RKO (cell line): ENCODE data around the gene STON1.
"Not testable (repeated sequence)": the region's sequence is repeated elsewhere in the genome, so short reads cannot be mapped to it uniquely, and the experiment has no call there.

Experiments used
- DNase-seq: peaks from one replicate; pipeline ENCODE4 v3.0.0-alpha.2; 2016; ENCODE audit warnings: low spot score

STON1 gene

GRCh38 chr2:48574353-48575287 is 44.7 kb downstream of the STON1 start:
- DNase-seq, result no peak

GRCh38 chr2:48578313-48578712 is 48.4 kb downstream of the STON1 start:
- no peak for DNase-seq

DNA sequence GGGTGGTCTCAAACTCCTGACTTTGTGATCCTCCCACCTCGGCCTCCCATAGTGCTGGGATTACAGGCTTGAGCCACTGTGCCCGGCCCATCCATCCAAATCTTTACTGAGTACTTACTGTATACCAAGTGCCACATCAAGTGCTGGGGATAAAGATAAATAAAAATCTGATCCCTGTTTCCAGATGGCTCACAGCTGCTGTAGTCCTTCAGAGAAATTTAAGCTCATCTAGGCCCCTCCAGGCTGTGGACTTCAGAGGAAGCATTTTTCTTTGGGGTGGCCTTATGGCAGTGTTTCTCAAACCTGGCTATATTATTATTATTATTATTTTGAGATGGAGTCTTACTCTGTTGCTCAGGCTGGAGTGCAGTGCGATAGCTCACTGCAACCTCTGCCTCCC is 54.0 kb downstream of the STON1 start:
- no peak for DNase-seq

DNA sequence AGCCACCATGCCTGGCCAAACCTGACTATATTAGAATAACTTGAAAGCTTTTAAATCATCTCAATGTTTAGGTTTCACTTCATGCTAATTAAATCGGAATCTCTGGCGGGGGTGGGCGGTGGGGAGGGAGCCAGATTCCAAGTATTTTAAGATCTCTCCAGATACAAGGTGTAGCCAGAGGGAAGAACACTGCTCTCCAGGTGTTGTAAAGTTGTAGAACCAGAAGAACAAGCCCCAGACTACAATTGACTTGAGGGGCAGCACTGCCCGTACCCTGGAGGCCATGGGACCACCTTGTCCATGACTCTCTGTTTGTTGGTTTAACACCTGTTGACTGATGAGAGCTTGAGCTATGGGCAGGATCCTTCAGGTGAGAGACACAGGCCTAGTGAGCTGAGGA is 54.6 kb downstream of the STON1 start:
- no peak for DNase-seq

GRCh38 chr2:48586433-48586832 is 56.5 kb downstream of the STON1 start:
- no peak for DNase-seq

DNA sequence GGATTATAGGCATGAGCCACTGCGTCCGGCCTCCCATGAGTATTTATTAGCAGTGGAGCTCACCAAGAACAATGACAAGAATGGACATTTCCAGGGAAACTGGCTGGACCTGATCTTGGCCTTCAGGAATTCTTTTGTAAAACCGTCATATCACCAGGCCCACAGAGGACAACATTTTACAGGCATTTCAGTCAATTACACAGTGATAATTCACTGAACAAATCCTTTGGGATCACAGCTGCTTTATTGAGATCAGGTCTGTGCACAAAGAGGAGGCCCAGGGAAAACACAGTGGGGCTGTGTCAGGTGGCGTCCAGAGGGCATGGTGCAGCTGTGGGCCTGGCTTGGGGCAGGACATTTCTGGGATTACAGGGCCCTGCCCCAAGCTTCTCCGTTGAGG is 57.6 kb downstream of the STON1 start:
- DNase-seq, result no peak

DNA sequence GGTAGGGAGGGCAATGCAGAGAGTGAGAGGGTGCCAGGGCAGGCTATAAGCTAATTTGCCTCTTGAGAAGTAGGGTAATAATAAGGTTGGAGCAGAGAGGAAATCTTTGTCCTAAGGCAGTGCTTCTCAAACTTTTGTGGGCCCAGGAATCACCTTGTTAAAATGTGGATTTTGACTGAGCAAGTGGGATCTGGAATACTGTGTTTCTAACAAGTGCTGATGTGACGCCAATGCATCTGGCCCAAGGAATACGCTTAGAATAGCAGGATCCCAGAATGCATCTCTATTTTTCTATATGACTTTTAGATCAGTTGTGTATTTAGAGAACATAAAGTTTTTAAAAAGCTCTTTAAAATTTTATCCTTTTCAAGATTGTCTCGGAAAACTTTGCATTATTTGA is 58.0 kb downstream of the STON1 start:
- no peak for DNase-seq

GRCh38 chr2:48588745-48589144 is 58.8 kb downstream of the STON1 start:
- DNase-seq, result no peak

- DNase-seq, result peak; percentile 49
Measured at GRCh38 chr2:48589170-48589767, 59.3 kb downstream of the STON1 start.

GRCh38 chr2:48590017-48590416 is 60.1 kb downstream of the STON1 start:
- DNase-seq, result no peak

DNA sequence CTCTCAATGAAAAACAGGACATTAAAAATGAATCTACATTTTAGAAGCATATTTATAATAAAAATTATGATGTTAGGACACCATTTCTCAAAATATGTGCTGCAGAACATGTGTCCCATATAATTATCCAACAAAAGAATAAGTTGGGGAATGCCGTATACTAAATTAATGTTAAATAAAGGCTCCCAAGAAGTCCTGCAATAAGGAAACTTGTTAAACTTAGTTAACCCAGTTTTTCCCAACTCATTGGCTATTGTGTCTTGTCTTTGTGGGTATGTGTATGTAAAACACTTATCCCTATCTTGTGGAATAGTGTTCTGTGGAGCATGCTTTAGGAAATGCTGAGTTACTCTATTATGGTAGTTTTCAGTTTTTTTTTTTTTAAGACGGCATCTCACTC is 62.1 kb downstream of the STON1 start:
- DNase-seq, result no peak

DNA sequence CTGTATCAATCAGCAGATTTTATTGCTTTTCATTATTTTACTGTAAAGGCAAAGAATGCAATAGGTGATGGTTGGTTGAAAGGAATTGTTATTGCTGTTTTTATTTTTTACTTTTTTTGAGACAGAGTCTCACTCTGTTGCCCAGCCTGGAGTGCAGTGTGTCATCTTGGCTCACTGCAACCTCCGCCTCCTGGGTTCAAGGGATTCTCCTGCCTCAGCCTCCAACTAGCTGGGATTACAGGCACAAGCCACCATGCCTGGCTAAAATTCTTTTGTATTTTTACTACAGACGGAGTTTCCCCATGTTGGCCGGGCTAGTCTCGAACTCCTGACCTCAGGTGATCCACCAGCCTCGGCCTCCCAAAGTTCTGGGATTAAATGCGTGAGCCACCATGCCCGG is 66.8 kb downstream of the STON1 start:
- not testable (repeated sequence) for DNase-seq

DNA sequence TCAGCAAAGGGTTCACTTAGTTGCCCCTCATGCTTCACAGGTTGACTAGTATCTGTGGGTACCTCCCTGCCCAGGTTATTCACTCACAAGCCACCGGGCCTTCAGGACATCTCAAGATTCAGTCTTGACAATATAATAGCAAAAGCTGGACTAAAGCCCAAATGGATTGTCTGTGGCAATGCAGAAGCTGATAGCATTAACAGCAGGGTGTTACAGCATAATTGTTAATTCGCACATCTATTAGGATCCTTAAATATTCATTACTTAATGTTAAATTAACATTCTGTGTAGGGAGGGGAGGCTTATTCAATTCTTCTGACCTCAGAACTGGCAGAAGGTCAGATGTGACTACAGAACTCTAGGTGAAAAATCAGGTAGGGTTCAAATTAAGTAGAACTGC is 67.5 kb downstream of the STON1 start:
- DNase-seq, result no peak

GRCh38 chr2:48600204-48600813 is 70.4 kb downstream of the STON1 start:
- peak; percentile 52 for DNase-seq

GRCh38 chr2:48600917-48601316 is 71.0 kb downstream of the STON1 start:
- peak; percentile 20 for DNase-seq

DNA sequence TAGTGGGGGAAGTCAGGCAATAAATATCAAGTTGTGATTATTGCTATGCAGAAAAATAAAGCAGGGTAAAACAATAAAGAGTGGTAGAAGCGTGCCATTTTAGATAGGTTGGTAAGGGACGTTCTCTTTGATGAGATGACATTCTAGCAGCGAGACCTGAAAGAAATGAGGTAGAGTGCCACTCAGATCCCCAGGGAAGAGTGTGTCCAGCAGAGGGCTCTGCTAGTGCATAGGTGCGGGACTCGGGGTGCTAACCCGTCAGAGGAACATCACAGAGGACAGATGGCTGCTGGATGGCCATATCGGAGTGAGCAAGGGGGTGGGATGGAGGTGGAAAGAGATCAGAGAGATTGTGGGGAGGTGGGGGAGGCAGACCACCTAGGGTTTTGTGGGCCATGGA is 71.4 kb downstream of the STON1 start:
- peak; percentile 54 for DNase-seq

GRCh38 chr2:48605482-48606175 is 75.7 kb downstream of the STON1 start:
- no peak for DNase-seq

GRCh38 chr2:48607307-48608014 is 77.5 kb downstream of the STON1 start:
- DNase-seq, result peak; percentile 18

DNA sequence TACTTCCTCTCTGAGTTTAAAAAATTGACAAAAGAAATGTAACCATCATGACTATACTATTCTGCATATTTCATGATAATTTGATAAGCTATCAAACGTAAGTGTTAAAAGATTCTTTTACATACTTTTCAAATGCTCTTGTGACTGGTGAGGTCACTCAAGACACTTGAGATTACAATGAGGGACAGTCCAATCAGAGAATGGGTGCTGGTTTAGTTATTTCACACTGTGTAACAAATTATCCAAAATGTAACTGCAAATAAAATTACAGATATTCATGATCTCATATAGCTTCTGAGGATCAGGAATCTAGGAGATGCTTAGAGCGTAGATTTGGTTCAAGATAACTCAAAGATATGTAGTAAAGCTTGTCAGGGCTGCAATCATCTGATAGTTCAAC is 83.3 kb downstream of the STON1 start:
- DNase-seq, result no peak

DNA sequence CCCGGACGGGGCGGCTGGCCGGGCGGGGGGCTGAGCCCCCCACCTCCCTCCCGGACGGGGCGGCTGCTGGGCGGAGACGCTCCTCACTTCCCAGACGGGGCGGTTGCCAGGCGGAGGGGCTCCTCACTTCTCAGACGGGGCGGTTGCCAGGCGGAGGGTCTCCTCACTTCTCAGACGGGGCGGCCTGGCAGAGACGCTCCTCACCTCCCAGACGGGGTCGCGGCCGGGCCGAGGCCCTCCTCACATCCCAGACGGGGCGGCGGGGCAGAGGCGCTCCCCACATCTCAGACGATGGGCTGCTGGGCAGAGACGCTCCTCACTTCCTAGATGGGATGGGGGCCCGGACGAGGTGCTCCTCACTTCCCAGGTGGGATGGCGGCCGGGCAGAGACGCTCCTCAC is 84.6 kb downstream of the STON1 start:
- DNase-seq, result not testable (repeated sequence)

GRCh38 chr2:48617618-48618017 is 87.7 kb downstream of the STON1 start, which contains the start of gene GTF2A1L:
GTF2A1L (plus strand) TSS chr2:48617856; CDS start chr2:48617875, 19 bp downstream.
- DNase-seq, result no peak

GRCh38 chr2:48619526-48619925 is 89.6 kb downstream of the STON1 start:
- no peak for DNase-seq
